CD4-positive, alpha-beta T cell treated with Interleukin-4 for 4 hours (primary cell): ENCODE data around the gene STAT5A.
A peak's percentile ranks its signal among the peaks of the same experiment; 100 is the strongest.
"Not testable (repeated sequence)": the region's sequence is repeated elsewhere in the genome, so short reads cannot be mapped to it uniquely, and the experiment has no call there.

Experiments used
- DNase-seq: peaks from one replicate; pipeline ENCODE4 v3.0.0-alpha.2; 2020

Gene STAT5A

GRCh38 chr17:42309986-42310786 is 21.9 kb downstream of the STAT5A start:
- no peak for DNase-seq

- no peak for DNase-seq
Measured at GRCh38 chr17:42310787-42311215, 22.5 kb downstream of the STAT5A start.

- no peak for DNase-seq
Measured at GRCh38 chr17:42311240-42312034, 23.1 kb downstream of the STAT5A start.

DNA sequence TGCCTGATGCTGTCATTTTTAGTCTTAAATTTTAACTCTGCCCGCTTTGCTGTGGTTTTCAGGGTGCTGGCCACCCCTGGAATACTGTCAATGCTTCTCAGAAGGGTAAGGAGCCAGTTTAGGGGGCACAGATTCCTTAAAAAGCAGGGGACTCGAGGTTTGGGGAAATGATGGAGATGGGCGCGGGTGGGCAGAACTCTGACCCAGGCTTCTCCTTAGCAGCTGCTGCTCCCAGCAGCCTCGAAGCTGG is 23.7 kb downstream of the STAT5A start:
- no peak for DNase-seq

DNA sequence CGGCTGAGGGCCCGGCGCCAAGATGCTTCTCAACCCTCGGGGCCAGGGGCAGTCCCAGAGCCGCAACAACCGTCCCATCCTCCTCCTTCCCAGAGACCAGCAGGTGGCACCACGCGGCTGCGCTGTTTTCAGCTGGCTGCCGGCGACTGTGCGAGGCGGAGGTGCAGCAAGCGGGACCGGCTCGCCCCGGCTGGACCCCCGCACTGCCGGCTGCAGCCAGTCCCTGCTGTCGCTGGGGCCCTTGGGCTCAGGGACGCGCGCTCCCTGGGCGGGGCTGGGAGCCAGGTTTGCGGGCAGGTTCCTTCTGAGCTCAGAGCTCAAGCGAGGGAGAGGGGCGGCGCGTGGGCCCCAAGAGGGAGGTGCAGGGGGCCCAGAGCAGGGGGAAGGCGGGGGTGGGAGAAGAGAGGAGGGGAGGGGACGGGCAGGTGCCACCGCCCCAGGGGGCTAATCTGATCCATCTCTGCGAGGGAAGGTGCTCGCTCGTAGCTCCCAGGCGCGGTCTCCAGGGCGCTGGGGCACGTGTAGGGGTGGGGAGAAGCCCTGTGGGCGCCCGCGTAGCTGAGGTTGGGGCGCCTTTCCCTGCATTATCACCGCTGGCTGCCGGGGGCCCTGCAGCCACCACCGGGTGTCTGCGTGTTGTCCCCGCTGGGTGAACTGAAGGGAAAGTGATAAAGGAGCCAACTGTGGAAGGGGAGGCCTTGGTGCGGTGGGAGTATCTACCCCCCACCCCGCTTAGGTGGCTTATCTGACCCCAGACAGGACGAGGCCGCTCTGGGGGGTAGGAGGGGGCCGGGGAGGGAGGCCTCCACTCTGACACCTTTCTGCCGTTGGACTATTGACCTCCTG is 24.2 kb downstream of the STAT5A start:
- DNase-seq, result peak; percentile 66

GRCh38 chr17:42313389-42313772 is 25.1 kb downstream of the STAT5A start:
- DNase-seq, result no peak

- peak; percentile 49 for DNase-seq
Measured at GRCh38 chr17:42313773-42314566, 25.7 kb downstream of the STAT5A start.

DNA sequence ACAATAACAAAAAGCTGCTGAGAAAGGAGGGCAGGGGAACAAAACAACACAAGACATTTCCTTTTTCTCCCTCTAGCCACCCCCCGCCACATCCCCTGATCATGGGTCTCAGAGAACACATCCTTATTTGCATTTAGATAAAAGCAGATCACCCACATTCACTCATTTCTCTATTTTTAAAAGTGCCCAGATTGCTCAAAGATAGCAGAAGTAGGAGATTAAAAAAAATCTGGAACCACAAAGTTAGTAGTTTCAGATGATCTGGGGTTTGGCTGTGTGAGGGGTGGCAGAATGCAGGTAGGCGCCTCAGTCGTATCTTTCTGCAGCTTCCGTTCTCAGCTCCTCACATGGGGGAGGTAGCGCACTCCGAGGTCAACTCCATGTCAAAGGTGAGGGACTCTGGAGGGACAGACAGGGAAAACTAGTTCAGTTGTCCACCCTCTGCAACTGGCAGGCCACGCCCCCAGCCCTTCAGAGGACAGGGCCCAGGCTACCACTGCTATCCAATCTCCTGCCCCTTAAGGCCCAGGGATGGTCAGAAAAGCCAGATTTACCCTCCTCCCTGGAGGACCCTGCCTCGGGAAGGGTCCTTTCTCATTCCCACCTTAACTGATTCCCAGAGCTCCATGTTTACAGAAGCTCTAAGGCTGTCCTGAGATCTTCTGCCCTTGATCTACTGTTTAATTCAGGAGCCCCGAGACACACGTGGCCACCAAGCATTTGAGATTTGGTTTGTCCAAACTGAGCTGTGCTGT is 27.3 kb downstream of the STAT5A start:
- DNase-seq, result peak; percentile 24

DNA sequence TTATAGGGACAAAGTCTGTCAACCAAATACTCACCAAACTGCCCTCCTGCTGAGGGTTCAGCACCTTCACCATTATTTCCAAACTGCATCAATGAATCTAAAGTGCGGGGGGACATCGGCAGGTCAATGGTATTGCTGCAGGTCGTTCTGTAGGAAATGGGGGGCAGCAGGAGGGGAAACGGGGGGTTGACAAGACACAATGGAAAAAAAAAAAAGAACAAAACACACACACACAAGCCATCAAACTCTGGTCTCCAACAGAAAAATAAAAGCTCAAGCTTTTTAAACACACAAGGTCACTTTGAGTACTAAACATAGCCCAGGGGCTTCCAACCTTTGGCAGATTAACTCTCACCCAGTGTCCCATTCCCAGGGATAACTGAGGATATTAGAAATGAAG is 28.5 kb downstream of the STAT5A start:
- DNase-seq, result no peak

GRCh38 chr17:42317266-42317845 is 29.1 kb downstream of the STAT5A start:
- DNase-seq, result no peak

DNA sequence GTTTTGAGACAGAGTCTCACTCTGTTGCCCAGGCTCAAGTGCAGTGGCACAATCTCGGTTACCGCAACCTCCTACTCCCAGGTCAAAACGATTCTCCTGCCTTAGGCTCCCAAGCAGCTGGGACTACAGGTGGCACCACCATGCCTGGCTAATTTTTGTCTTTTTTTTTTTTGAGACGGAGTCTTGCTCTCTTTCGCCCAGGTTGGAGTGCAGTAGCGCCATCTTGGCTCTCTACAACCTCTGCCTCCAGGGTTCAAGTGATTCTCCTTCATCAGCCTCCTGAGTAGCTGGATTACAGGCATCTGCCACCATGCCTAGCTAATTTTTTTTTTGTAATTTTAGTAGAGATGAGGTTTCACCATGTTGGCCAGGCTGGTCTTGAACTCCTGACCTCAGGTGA is 29.7 kb downstream of the STAT5A start:
- DNase-seq, result not testable (repeated sequence)

GRCh38 chr17:42321555-42321954 is 33.3 kb downstream of the STAT5A start:
- no peak for DNase-seq

DNA sequence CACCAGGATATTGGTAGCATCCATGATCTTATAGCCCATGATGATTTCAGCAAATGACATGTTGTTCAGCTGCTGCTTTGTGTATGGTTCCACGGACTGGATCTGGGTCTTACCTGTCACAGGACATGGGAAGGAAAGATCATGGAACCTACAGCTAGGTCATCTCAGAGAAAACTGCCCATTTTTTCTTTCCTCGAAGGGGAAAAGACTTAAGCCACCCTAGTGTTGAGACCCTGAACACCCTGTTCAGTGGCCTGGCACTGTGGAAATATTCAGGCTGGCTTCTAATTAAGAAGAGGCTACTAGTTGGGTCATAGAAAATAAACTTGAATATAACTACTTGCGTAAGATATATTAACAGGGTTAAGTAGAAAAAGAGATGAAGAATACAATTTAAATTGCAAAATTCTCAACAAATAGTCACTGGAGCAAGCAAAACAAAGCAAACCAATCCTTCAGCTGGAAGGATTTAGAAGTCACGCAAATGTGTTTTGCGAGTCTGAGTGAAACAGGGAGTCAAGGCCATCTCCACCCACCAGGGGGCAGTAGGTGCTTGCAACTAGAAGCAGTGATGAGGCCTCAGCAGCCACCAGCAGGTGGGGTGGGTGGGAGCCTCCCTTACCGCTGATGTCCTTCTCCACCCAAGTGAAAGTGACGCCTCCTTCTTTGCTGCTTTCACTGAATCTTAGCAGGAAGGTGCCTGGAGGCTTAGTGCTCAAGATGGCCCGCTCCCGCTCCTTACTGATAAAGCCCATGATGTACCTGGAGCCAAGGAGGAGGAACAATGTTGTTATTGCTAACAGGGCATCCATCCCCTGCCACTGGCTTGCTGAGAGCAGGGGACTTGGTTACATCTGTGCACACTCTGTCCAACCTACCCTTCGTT is 34.3 kb downstream of the STAT5A start:
- DNase-seq, result peak; percentile 91

DNA sequence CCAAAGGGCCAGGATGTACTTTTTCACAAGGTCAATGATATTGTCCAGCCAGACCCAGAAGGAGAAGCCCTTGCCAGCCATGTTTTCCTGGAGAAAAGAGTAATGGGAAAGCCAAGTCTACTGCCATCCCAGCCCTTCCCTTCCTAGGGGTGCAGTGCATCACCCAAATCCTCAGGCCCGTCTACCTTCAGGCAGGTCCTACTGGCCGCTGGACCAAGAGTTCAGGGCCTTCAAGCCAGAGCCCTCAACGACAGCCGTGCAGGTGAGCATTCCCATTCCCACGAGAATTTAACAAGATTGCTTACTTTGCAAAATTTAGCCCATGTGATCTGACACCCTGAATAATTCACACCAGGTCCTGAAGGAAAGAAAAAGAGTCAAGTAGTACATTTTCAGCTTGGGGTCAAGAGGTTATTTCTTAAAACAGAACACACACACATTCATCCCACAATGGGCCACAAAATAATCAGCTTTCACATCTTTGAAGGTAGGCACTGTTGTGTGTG is 35.0 kb downstream of the STAT5A start:
- no peak for DNase-seq

DNA sequence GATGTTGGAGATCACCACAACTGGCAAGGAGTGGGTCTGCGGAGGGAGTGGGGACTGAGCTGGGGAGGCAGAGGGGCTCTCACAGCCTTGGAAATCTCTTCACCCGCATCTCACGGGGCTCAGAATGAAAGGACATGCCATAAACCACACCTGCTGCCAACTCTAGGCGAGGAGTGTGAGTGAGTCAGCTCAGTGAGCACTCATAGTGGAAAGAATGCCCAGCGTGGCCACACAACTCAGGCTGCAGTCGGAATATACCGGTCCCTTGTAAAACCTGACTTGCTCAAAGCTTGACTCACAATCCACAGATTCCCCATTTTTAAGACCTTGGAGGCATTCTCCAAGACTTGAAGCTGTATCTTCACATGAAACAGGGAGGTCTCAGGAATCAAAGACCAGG is 36.7 kb downstream of the STAT5A start:
- DNase-seq, result no peak

- no peak for DNase-seq
Measured at GRCh38 chr17:42329025-42329976, 41.0 kb downstream of the STAT5A start.

GRCh38 chr17:42333053-42333452 is 44.8 kb downstream of the STAT5A start:
- DNase-seq, result no peak

DNA sequence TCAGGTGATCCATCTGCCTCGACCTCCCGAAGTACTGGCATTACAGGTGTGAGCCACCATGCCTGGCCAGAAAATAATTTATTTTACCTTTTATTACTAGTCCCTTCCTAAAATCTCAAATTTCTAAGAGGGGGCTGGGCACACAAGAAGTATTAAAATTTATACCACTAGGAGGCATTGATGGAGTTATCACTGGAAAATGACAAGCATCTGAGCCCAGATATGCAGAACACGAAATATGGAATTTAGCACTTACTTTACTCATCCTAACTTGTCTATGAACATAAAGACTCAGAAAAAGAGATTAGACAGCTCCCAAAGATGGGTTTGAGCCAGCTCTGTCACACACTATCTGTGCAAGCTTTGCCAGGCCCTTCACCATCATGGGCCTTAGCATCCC is 46.4 kb downstream of the STAT5A start:
- DNase-seq, result no peak

GRCh38 chr17:42337442-42337841 is 49.1 kb downstream of the STAT5A start:
- DNase-seq, result peak; percentile 87
